CD4-positive, alpha-beta T cell (primary cell): ENCODE data around the gene PCCA. TPM values are rescaled to one million over a fixed set of nuclear protein-coding genes. Genes with fewer than 3 reads are reported as not detected.

ENCODE experiments used
- ATAC-seq: fragments of 200-7000 bp; cut with Tn5 transposase; one replicate; pipeline ENCODE4 v1.10.0; 2022; ENCODE audit warnings: mild to moderate bottlenecking; ENCODE audit not compliant: poor library complexity
- CTCF ChIA-PET: fragments of 350-600 bp; sonication (Branson Sonifier 250); formaldehyde crosslinking; loops from one replicate; lab custom pipeline; 2021; ENCODE audit warnings: antibody characterized with exemption, inconsistent platforms; lab: Charles Lee
- POLR2A ChIA-PET: fragments of 350-600 bp; sonication (Branson Sonifier 250); formaldehyde crosslinking; loops from one replicate; lab custom pipeline; 2021; ENCODE audit warnings: antibody characterized with exemption, inconsistent platforms; lab: Charles Lee
- DNase-seq, 14 experiments: peaks; one replicate each; pipeline ENCODE4 v3.0.0-alpha.2; 2013 to 2020; ENCODE audit warnings: mixed read lengths in 2 of 14
- H3K27ac ChIP-seq, 2 donors: one replicate each; pipeline versions ENCODE4 v1.5.1 to v1.7.0; 2013; ENCODE audit warnings: low read length in 2 of 2, low read depth in 1 of 2, mild to moderate bottlenecking in 1 of 2
- H3K27me3 ChIP-seq, 2 experiments: 1 replicate in 1 of 2; 2 replicates in 1 of 2; pipeline versions ENCODE4 v1.6.1 to v1.7.0; 2013; ENCODE audit warnings: low read length in 2 of 2, control low read depth in 1 of 2, mild to moderate bottlenecking in 1 of 2, moderate library complexity in 1 of 2; ENCODE audit not compliant: insufficient read depth in 2 of 2, control insufficient read depth in 1 of 2
- H3K36me3 ChIP-seq: one replicate; pipeline ENCODE4 v1.6.1; 2013; ENCODE audit warnings: low read length, control low read depth; ENCODE audit not compliant: insufficient read depth
- H3K4me1 ChIP-seq: one replicate; pipeline ENCODE4 v1.6.1; 2013; ENCODE audit warnings: low read length, control low read depth; ENCODE audit not compliant: insufficient read depth
- H3K4me3 ChIP-seq: one replicate; pipeline ENCODE4 v1.5.1; 2013; ENCODE audit warnings: mild to moderate bottlenecking, low read length, moderate library complexity
- H3K9me3 ChIP-seq, 2 experiments: 1 replicate in 1 of 2; 2 replicates in 1 of 2; pipeline versions ENCODE4 v1.6.1 to v1.7.0; 2013; ENCODE audit warnings: low read length in 2 of 2, mild to moderate bottlenecking in 2 of 2, control low read depth in 1 of 2, moderate library complexity in 1 of 2; ENCODE audit not compliant: control insufficient read depth in 1 of 2, insufficient read depth in 1 of 2
- H3K27ac Mint-ChIP-seq: one replicate; pipeline ENCODE4 v1.8.0; 2020; ENCODE audit warnings: mixed read lengths
- H3K27me3 Mint-ChIP-seq: one replicate; pipeline ENCODE4 v1.8.0; 2021; ENCODE audit warnings: mixed read lengths
- H3K36me3 Mint-ChIP-seq: one replicate; pipeline ENCODE4 v1.8.0; 2021; ENCODE audit warnings: low read depth, mixed read lengths
- H3K4me1 Mint-ChIP-seq: one replicate; pipeline ENCODE4 v1.8.0; 2021; ENCODE audit warnings: low read depth, mixed read lengths
- H3K4me3 Mint-ChIP-seq: one replicate; pipeline ENCODE4 v1.8.0; 2020; ENCODE audit warnings: mild to moderate bottlenecking, mixed read lengths
- H3K9me3 Mint-ChIP-seq: one replicate; pipeline ENCODE4 v1.8.0; 2020; ENCODE audit warnings: mixed read lengths
- intact Hi-C, 2 experiments: fragments of 100-400 bp; cut with DNase I in 1 of 2; cut with micrococcal nuclease in 1 of 2; formaldehyde crosslinking; loops; one replicate each; pipeline versions ENCODE4 v1.15.1 to v1.9.0; 2023 to 2025; cut with DNase I, micrococcal nuclease
- total RNA-seq, 174 experiments: library from RNA in 2 of 174; stranded (reverse) in 2 of 174; gene quantifications; one replicate each; pipeline ENCODE4 v1.2.3 and lab custom pipeline; 2021 to 2026
- TF ChIP-seq, protein P1 (sequence below): fragments of 200-600 bp; IDR thresholded peaks from one replicate; pipeline ENCODE4 v1.8.0; 2022; ENCODE audit warnings: antibody characterized with exemption, mild to moderate bottlenecking

Gene PCCA
- total RNA-seq, 2 experiments from 2014 or later: 4.7 to 5.2 TPM

DNA sequence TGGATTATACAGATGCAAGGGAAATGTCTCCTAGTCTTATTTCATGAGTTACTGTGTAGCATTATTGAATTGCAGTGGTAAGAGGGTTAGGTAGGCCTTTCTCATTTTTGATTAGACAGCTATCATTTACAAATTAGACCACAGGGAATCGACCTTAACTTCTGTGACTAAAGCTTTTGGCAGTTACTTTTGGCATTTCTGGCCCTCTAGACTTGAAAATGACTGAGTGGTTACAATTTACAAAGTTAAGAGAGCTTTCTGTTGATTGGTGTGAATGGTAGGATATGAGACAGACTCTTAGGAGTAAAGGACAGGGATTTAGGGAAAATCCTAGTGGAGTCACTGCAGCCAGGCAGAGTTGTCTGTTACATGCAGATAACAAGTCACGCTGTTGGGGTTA, 413.6 kb downstream of the PCCA start:
- no peak overlapping the region for H3K27ac ChIP-seq
- intact Hi-C loops: no loop called here
- Mint-ChIP-seq H3K27me3 (no peaks in the 10 kb centered on the region), H3K9me3 (no peaks in the 10 kb centered on the region), H3K4me1 (peaks cover 13% of the 10 kb centered on the region), H3K4me3 (no peak overlapping the region), H3K36me3 (no peaks in the 10 kb centered on the region), H3K27ac (no peak overlapping the region)
- H3K4me3 ChIP-seq: no peak overlapping the region
- H3K4me1 ChIP-seq: peaks cover 10% of the 10 kb centered on the region
- ChIA-PET CTCF (interaction anchor here (1.6 kb wide), 1 partner anchor 13 kb away, joined by 3 read pairs; no protein-coding TSS in a partner anchor), POLR2A (no interaction called here)
- no peaks in the 10 kb centered on the region for H3K9me3 ChIP-seq
- H3K27me3 ChIP-seq: no peaks in the 10 kb centered on the region
- ATAC-seq (no peak), DNase-seq (no peak)
- TF ChIP-seq, protein P1, sequence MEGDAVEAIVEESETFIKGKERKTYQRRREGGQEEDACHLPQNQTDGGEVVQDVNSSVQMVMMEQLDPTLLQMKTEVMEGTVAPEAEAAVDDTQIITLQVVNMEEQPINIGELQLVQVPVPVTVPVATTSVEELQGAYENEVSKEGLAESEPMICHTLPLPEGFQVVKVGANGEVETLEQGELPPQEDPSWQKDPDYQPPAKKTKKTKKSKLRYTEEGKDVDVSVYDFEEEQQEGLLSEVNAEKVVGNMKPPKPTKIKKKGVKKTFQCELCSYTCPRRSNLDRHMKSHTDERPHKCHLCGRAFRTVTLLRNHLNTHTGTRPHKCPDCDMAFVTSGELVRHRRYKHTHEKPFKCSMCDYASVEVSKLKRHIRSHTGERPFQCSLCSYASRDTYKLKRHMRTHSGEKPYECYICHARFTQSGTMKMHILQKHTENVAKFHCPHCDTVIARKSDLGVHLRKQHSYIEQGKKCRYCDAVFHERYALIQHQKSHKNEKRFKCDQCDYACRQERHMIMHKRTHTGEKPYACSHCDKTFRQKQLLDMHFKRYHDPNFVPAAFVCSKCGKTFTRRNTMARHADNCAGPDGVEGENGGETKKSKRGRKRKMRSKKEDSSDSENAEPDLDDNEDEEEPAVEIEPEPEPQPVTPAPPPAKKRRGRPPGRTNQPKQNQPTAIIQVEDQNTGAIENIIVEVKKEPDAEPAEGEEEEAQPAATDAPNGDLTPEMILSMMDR: no peak
- H3K36me3 ChIP-seq: no peaks in the 10 kb centered on the region

DNA sequence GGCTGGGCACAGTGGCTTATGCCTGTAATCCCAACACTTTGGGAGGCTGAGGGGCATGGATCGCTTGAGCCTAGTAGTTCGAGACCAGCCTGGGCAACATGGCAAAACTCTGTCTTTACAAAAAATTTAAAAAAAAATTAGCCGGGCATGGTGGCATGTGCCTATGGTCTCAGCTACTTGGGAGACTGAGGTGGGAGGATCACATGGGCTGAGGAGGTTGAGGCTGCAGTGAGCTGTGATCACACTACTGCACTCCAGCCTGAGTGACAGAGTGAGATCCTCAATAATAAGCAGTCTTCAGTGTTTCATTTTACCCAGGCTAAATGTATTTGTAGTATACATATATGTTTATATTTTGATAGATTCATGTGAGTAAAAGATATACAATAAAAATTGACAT, 414.7 kb downstream of the PCCA start:
- Histone ChIP-seq H3K4me1 (peaks cover 10% of the 10 kb centered on the region), H3K4me3 (no peak overlapping the region), H3K27me3 (no peaks in the 10 kb centered on the region), H3K9me3 (no peaks in the 10 kb centered on the region), H3K27ac (no peak overlapping the region), H3K36me3 (no peaks in the 10 kb centered on the region)
- Mint-ChIP-seq H3K4me1 (peaks cover 13% of the 10 kb centered on the region), H3K4me3 (no peak overlapping the region), H3K27me3 (no peaks in the 10 kb centered on the region), H3K36me3 (no peaks in the 10 kb centered on the region), H3K9me3 (no peaks in the 10 kb centered on the region), H3K27ac (no peak overlapping the region)
- POLR2A ChIA-PET: no interaction called here
- CTCF ChIA-PET: interaction anchor here (1.6 kb wide), 1 partner anchor 11 kb away, joined by 3 read pairs; no protein-coding TSS in a partner anchor
- ATAC-seq (no peak), DNase-seq (no peak)
- intact Hi-C loops: no loop called here
- TF ChIP-seq, protein P1: no peak

DNA sequence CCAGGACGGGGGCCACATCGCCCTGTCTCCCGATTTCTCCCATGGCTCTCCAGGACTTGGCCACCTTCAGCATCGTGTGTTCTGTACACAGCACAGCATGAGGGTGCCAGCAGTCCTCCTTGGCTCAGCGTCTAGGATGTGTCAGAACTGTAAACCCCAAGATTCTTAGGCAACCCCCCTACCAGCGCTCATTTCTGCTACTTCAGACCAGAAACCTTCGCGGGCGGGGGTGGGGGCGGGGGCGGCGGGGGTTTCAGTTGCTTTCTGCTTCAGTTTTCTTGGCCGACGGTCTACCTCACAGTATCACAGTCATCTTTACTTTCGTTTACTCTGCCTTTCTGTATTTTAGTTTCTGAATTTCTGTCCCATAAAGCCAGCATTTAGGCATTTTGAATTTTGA, 417.3 kb downstream of the PCCA start:
- ATAC-seq (no peak), DNase-seq (peak in 1 of 14 experiments; percentile 27)
- Mint-ChIP-seq H3K27ac (no peak overlapping the region), H3K4me1 (peaks cover 13% of the 10 kb centered on the region), H3K27me3 (no peaks in the 10 kb centered on the region), H3K36me3 (no peaks in the 10 kb centered on the region), H3K4me3 (peak overlapping the region; percentile 66), H3K9me3 (no peaks in the 10 kb centered on the region)
- ChIA-PET CTCF (interaction anchor here (1.2 kb wide), 1 partner anchor 9 kb away, joined by 3 read pairs; no protein-coding TSS in a partner anchor), POLR2A (no interaction called here)
- Histone ChIP-seq H3K27me3 (no peaks in the 10 kb centered on the region), H3K4me1 (peaks cover 10% of the 10 kb centered on the region), H3K4me3 (peak overlapping the region; percentile 13), H3K36me3 (no peaks in the 10 kb centered on the region), H3K27ac (no peak overlapping the region), H3K9me3 (no peaks in the 10 kb centered on the region)
- TF ChIP-seq, protein P1: no peak
- intact Hi-C loops: no loop called here
